ENCODE measurements around the gene SASH1. TPM values are rescaled to one million over a fixed set of nuclear protein-coding genes. Genes with fewer than 3 reads are reported as not detected.

The SASH1 gene
- total RNA-seq, 1 experiment from 2014 or later, result 11.7 TPM

DNA sequence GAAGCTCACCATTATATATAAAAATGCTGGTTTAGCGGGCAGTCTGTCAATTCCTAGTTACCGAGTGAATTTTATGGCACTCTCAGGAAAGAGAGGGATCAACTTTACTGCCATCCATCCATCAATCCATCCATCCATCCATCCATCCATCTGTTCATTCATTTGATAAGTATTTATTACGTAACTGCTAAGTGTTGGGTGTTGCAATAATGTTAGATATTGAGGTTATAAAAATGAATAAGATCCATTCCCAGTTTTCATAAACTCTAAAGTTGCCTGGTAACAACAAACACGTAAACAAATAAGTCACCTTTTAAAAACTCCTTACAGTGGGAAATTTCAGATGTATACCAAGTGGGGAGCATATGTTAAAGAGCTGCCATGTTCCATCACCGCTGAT, 36.8 kb downstream of the SASH1 start:
- H3K79me2 ChIP-seq (ENCODE audit: insufficient read depth, low read length), result no peaks in the 10 kb centered on the region
- H3K9me2 ChIP-seq (ENCODE audit: insufficient read depth), result no peaks in the 10 kb centered on the region
- BruUV-seq (replicated peaks), result no TSS peak
- no peaks in the 10 kb centered on the region for H4K20me1 ChIP-seq (ENCODE audit: insufficient read depth)
- H3K4me2 ChIP-seq (ENCODE audit: low read length), result no peak overlapping the region
- H3K27ac ChIP-seq (ENCODE audit: low read depth, low read length), result no peak overlapping the region
- H3K4me1 ChIP-seq (ENCODE audit: control insufficient read depth in 1 of 2, insufficient read depth in 2 of 2, low read length in 2 of 2), result peaks cover 0 to 11% of the 10 kb centered on the region in 2 experiments; a peak in 2 of 4 replicates
- no peak for ATAC-seq
- ChIA-PET RAD21 (ENCODE audit: low non-redundant PET in 1 of 2, low total read pairs in 2 of 2, uncharacterized antibody in 2 of 2, unreplicated experiment in 2 of 2) (no interaction called here), POLR2A (no interaction called here), CTCF (no interaction called here)
- H3K9me3 ChIP-seq (ENCODE audit: control insufficient read depth in 1 of 2, insufficient read depth in 1 of 2, low read depth in 1 of 2, low read length in 2 of 2), result no peaks in the 10 kb centered on the region
- H2AFZ ChIP-seq (ENCODE audit: low read depth, low read length, poor library complexity, severe bottlenecking), result no peak overlapping the region
- no peaks in the 10 kb centered on the region for H3K36me3 ChIP-seq (ENCODE audit: control insufficient read depth in 1 of 2, insufficient read depth in 2 of 2, low read length in 2 of 2)
- H3K27me3 ChIP-seq (ENCODE audit: insufficient read depth, low read length), result no peaks in the 10 kb centered on the region
- no peak overlapping the region for H3K4me3 ChIP-seq (replicated peaks in 1 of 2; ENCODE audit: low read depth in 1 of 2, low read length in 2 of 2)
- intact Hi-C loops (cut with micrococcal nuclease), result no loop called here
- no peak for DNase-seq (ENCODE audit: low read depth, low spot score)
- H3K9ac ChIP-seq (ENCODE audit: low read length), result no peak overlapping the region
- TF ChIP-seq TCF7L2 (IDR thresholded peaks at IDR 0.05; ENCODE audit: borderline replicate concordance, extremely low read depth, insufficient read depth, insufficient read length) (no peak), JUND (IDR thresholded peaks at IDR 0.05) (no peak), CEBPB (IDR thresholded peaks at IDR 0.05; ENCODE audit: low read depth) (no peak), CBX3 (IDR thresholded peaks at IDR 0.05; ENCODE audit: low read depth) (no peak), POLR2A (IDR thresholded peaks at IDR 0.05; ENCODE audit: borderline replicate concordance, extremely low read depth, insufficient read depth, insufficient read length) (no peak), RAD21 (IDR thresholded peaks at IDR 0.05; ENCODE audit: low read depth) (no peak), EZH2phosphoT487 (IDR thresholded peaks at IDR 0.05; ENCODE audit: borderline replicate concordance) (no peak), EGR1 (IDR thresholded peaks at IDR 0.05; ENCODE audit: low read depth) (no peak)
- TF ChIP-seq, protein P1, sequence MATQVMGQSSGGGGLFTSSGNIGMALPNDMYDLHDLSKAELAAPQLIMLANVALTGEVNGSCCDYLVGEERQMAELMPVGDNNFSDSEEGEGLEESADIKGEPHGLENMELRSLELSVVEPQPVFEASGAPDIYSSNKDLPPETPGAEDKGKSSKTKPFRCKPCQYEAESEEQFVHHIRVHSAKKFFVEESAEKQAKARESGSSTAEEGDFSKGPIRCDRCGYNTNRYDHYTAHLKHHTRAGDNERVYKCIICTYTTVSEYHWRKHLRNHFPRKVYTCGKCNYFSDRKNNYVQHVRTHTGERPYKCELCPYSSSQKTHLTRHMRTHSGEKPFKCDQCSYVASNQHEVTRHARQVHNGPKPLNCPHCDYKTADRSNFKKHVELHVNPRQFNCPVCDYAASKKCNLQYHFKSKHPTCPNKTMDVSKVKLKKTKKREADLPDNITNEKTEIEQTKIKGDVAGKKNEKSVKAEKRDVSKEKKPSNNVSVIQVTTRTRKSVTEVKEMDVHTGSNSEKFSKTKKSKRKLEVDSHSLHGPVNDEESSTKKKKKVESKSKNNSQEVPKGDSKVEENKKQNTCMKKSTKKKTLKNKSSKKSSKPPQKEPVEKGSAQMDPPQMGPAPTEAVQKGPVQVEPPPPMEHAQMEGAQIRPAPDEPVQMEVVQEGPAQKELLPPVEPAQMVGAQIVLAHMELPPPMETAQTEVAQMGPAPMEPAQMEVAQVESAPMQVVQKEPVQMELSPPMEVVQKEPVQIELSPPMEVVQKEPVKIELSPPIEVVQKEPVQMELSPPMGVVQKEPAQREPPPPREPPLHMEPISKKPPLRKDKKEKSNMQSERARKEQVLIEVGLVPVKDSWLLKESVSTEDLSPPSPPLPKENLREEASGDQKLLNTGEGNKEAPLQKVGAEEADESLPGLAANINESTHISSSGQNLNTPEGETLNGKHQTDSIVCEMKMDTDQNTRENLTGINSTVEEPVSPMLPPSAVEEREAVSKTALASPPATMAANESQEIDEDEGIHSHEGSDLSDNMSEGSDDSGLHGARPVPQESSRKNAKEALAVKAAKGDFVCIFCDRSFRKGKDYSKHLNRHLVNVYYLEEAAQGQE (IDR thresholded peaks at IDR 0.05; ENCODE audit: low read depth), result no peak
- TF ChIP-seq, protein P2, sequence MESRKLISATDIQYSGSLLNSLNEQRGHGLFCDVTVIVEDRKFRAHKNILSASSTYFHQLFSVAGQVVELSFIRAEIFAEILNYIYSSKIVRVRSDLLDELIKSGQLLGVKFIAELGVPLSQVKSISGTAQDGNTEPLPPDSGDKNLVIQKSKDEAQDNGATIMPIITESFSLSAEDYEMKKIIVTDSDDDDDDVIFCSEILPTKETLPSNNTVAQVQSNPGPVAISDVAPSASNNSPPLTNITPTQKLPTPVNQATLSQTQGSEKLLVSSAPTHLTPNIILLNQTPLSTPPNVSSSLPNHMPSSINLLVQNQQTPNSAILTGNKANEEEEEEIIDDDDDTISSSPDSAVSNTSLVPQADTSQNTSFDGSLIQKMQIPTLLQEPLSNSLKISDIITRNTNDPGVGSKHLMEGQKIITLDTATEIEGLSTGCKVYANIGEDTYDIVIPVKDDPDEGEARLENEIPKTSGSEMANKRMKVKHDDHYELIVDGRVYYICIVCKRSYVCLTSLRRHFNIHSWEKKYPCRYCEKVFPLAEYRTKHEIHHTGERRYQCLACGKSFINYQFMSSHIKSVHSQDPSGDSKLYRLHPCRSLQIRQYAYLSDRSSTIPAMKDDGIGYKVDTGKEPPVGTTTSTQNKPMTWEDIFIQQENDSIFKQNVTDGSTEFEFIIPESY (IDR thresholded peaks at IDR 0.05; ENCODE audit: extremely low read depth, insufficient replicate concordance, low read length), result no peak
- TF ChIP-seq, protein P3, sequence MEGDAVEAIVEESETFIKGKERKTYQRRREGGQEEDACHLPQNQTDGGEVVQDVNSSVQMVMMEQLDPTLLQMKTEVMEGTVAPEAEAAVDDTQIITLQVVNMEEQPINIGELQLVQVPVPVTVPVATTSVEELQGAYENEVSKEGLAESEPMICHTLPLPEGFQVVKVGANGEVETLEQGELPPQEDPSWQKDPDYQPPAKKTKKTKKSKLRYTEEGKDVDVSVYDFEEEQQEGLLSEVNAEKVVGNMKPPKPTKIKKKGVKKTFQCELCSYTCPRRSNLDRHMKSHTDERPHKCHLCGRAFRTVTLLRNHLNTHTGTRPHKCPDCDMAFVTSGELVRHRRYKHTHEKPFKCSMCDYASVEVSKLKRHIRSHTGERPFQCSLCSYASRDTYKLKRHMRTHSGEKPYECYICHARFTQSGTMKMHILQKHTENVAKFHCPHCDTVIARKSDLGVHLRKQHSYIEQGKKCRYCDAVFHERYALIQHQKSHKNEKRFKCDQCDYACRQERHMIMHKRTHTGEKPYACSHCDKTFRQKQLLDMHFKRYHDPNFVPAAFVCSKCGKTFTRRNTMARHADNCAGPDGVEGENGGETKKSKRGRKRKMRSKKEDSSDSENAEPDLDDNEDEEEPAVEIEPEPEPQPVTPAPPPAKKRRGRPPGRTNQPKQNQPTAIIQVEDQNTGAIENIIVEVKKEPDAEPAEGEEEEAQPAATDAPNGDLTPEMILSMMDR (IDR thresholded peaks at IDR 0.05 in 2 of 3, conservative IDR thresholded peaks at IDR 0.05 in 1 of 3; ENCODE audit: borderline replicate concordance in 1 of 3, insufficient read depth in 1 of 3, low read depth in 2 of 3, low read length in 2 of 3), result no peak
